H1 (cell line): Measurements from ENCODE around the gene FOXN4.

Experiments used
- CBX5 ChIP-seq: fragments of 300-800, 300-1000 bp; sonication (generic); IDR thresholded peaks from 2 replicates; pipeline ENCODE4 v1.7.1; 2016; ENCODE audit warnings: antibody characterized with exemption, low read length, low read depth
- CHD2 ChIP-seq: IDR thresholded peaks from 2 replicates; pipeline ENCODE4 v1.6.1; 2012; ENCODE audit warnings: low read length, improper control_type of control experiment
- EZH2 ChIP-seq: fragments of 200-600 bp; sonication (generic); IDR thresholded peaks from 2 replicates; pipeline ENCODE4 v1.7.1; 2012; ENCODE audit warnings: low read depth, mild to moderate bottlenecking, moderate library complexity, low read length, inconsistent platforms; ENCODE audit not compliant: severe bottlenecking
- GABPA ChIP-seq: IDR thresholded peaks from 2 replicates; pipeline ENCODE4 v1.6.1; 2011; ENCODE audit warnings: mild to moderate bottlenecking, low read length, moderate library complexity, borderline replicate concordance; ENCODE audit not compliant: insufficient read depth
- KDM5A ChIP-seq: fragments of 200-600 bp; IDR thresholded peaks from 2 replicates; pipeline ENCODE4 v1.7.1; 2012; ENCODE audit warnings: mild to moderate bottlenecking, low read length, inconsistent platforms, mixed read lengths
- PHF8 ChIP-seq: fragments of 200-600 bp; sonication (generic); conservative IDR thresholded peaks from 2 replicates; pipeline ENCODE4 v1.7.1; 2012; ENCODE audit warnings: low read depth, mild to moderate bottlenecking, inconsistent platforms, low read length, moderate library complexity
- POLR2A ChIP-seq, 2 experiments: IDR thresholded peaks; 1 replicate in 1 of 2; 2 replicates in 1 of 2; pipeline ENCODE4 v1.6.1; 2011; ENCODE audit warnings: low read depth in 2 of 2, low read length in 2 of 2, mild to moderate bottlenecking in 2 of 2; ENCODE audit errors: control extremely low read depth in 1 of 2
- RAD21 ChIP-seq, 2 experiments: IDR thresholded peaks in 1 of 2; conservative IDR thresholded peaks in 1 of 2; 2 replicates each; pipeline ENCODE4 v1.6.1; 2011; ENCODE audit warnings: low read depth in 2 of 2, low read length in 2 of 2, improper control_type of control experiment in 1 of 2, inconsistent platforms in 1 of 2, mild to moderate bottlenecking in 1 of 2, moderate library complexity in 1 of 2
- RFX5 ChIP-seq: IDR thresholded peaks from 2 replicates; pipeline ENCODE4 v1.6.1; 2011; ENCODE audit warnings: low read depth, low read length, improper control_type of control experiment, borderline replicate concordance
- TF ChIP-seq, protein P1 (sequence below), 3 experiments: IDR thresholded peaks; 1 replicate in 2 of 3; 2 replicates in 1 of 3; pipeline versions ENCODE4 v1.5.1 to v1.6.1; 2011; ENCODE audit warnings: low read length in 3 of 3, mild to moderate bottlenecking in 3 of 3, inconsistent platforms in 2 of 3, low read depth in 1 of 3, moderate library complexity in 1 of 3; ENCODE audit not compliant: insufficient read depth in 1 of 3; ENCODE audit errors: control extremely low read depth in 1 of 3
- TF ChIP-seq, protein P2 (sequence below): IDR thresholded peaks from 2 replicates; pipeline ENCODE4 v1.6.1; 2012; ENCODE audit warnings: low read length, inconsistent platforms
- TF ChIP-seq, protein P3 (sequence below): IDR thresholded peaks from 2 replicates; pipeline ENCODE4 v1.6.1; 2011; ENCODE audit warnings: low read depth, mild to moderate bottlenecking, low read length; ENCODE audit not compliant: insufficient read depth
- TF ChIP-seq, protein P4 (sequence below): IDR thresholded peaks from 2 replicates; pipeline ENCODE4 v1.6.1; 2012; ENCODE audit warnings: inconsistent platforms
- TF ChIP-seq, protein P5 (sequence below): IDR thresholded peaks from 2 replicates; pipeline ENCODE4 v1.6.1; 2011; ENCODE audit warnings: low read length, improper control_type of control experiment

DNA sequence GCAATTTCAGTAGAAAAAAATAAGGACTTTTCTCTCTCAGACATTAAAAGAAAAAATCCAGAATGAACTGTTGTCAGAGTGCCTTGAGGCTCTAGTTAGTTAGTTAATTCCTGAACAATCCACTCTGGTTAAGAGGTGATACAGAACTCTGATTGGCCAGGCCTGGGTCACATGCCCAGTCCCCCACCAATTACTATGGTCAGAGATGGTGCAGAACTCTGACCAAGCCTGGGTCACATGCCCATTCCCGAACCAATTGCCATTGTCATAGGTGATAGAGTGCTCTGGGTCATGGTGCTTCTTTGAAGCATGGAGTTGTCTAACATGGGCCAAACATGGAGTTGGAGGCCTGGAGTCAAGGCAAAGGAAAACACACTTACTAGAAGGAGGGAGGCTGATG, 27.5 kb upstream of the FOXN4 start:
- TF ChIP-seq EZH2 (no peak), CHD2 (no peak), POLR2A (IDR thresholded peaks at IDR 0.05; ENCODE audit: control extremely low read depth in 1 of 2, low read depth in 2 of 2, low read length in 2 of 2) (no peak), RAD21 (IDR thresholded peaks at IDR 0.05 in 1 of 2, conservative IDR thresholded peaks at IDR 0.05 in 1 of 2; ENCODE audit: low read depth in 2 of 2, low read length in 2 of 2) (no peak), RFX5 (no peak), KDM5A (no peak), CBX5 (no peak), PHF8 (no peak), GABPA (no peak)
- TF ChIP-seq, protein P1, sequence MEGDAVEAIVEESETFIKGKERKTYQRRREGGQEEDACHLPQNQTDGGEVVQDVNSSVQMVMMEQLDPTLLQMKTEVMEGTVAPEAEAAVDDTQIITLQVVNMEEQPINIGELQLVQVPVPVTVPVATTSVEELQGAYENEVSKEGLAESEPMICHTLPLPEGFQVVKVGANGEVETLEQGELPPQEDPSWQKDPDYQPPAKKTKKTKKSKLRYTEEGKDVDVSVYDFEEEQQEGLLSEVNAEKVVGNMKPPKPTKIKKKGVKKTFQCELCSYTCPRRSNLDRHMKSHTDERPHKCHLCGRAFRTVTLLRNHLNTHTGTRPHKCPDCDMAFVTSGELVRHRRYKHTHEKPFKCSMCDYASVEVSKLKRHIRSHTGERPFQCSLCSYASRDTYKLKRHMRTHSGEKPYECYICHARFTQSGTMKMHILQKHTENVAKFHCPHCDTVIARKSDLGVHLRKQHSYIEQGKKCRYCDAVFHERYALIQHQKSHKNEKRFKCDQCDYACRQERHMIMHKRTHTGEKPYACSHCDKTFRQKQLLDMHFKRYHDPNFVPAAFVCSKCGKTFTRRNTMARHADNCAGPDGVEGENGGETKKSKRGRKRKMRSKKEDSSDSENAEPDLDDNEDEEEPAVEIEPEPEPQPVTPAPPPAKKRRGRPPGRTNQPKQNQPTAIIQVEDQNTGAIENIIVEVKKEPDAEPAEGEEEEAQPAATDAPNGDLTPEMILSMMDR (IDR thresholded peaks at IDR 0.05; ENCODE audit: control extremely low read depth in 1 of 3, insufficient read depth in 1 of 3, low read depth in 1 of 3, low read length in 3 of 3) = no peak
- TF ChIP-seq, protein P2, sequence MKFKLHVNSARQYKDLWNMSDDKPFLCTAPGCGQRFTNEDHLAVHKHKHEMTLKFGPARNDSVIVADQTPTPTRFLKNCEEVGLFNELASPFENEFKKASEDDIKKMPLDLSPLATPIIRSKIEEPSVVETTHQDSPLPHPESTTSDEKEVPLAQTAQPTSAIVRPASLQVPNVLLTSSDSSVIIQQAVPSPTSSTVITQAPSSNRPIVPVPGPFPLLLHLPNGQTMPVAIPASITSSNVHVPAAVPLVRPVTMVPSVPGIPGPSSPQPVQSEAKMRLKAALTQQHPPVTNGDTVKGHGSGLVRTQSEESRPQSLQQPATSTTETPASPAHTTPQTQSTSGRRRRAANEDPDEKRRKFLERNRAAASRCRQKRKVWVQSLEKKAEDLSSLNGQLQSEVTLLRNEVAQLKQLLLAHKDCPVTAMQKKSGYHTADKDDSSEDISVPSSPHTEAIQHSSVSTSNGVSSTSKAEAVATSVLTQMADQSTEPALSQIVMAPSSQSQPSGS = no peak
- TF ChIP-seq, protein P3, sequence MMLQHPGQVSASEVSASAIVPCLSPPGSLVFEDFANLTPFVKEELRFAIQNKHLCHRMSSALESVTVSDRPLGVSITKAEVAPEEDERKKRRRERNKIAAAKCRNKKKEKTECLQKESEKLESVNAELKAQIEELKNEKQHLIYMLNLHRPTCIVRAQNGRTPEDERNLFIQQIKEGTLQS = no peak
- TF ChIP-seq, protein P4, sequence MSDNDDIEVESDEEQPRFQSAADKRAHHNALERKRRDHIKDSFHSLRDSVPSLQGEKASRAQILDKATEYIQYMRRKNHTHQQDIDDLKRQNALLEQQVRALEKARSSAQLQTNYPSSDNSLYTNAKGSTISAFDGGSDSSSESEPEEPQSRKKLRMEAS = no peak
- TF ChIP-seq, protein P5, sequence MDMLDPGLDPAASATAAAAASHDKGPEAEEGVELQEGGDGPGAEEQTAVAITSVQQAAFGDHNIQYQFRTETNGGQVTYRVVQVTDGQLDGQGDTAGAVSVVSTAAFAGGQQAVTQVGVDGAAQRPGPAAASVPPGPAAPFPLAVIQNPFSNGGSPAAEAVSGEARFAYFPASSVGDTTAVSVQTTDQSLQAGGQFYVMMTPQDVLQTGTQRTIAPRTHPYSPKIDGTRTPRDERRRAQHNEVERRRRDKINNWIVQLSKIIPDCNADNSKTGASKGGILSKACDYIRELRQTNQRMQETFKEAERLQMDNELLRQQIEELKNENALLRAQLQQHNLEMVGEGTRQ = no peak; the same call in 1 of the 2 replicates
